PC-9 (cell line): ENCODE data around the gene MYOM1.

Experiments
- EZH2 ChIP-seq: fragments of 200-600 bp; sonication (generic); IDR thresholded peaks from 2 replicates; pipeline ENCODE4 v1.8.0; 2017; ENCODE audit warnings: antibody characterized with exemption, low read depth
- TF ChIP-seq, protein P1 (sequence below): fragments of 200-600 bp; sonication (generic); conservative IDR thresholded peaks from 2 replicates; pipeline ENCODE4 v1.6.1; 2017; ENCODE audit warnings: mixed run types, antibody characterized with exemption, mild to moderate bottlenecking, moderate library complexity

DNA sequence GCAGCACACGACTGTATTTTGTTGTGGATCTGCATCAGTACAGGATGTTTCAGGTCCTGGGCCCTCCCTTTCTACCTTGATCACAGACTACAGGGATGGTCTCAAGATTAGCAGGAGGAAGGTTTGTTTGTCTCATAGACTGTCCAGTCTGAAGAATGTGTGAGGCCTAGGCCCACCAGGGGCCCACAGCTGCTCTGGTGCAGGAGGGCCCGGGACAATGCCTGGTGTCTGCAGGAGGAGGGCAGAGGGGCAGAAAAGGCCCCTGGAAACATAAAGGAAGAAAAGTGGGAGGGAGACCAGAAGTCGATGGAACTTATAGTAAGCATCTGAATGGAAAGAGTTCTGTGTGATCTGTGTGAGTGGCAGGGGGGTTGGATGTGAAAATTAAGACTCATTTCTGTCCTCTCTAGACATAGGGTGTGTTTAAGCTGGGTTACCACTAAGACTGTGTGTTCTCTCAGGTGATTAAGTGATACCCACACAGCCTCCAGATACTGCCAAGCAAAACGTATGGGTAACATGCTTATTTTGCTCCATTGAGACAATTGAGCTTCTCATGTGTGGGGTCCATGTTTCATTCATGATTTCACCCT, 173.5 kb downstream of the MYOM1 start:
- TF ChIP-seq, protein P1, sequence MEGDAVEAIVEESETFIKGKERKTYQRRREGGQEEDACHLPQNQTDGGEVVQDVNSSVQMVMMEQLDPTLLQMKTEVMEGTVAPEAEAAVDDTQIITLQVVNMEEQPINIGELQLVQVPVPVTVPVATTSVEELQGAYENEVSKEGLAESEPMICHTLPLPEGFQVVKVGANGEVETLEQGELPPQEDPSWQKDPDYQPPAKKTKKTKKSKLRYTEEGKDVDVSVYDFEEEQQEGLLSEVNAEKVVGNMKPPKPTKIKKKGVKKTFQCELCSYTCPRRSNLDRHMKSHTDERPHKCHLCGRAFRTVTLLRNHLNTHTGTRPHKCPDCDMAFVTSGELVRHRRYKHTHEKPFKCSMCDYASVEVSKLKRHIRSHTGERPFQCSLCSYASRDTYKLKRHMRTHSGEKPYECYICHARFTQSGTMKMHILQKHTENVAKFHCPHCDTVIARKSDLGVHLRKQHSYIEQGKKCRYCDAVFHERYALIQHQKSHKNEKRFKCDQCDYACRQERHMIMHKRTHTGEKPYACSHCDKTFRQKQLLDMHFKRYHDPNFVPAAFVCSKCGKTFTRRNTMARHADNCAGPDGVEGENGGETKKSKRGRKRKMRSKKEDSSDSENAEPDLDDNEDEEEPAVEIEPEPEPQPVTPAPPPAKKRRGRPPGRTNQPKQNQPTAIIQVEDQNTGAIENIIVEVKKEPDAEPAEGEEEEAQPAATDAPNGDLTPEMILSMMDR, result no peak
- TF ChIP-seq EZH2, result no peak
